ENCODE data around the gene ITGB1. TPM values are rescaled to one million over a fixed set of nuclear protein-coding genes. Genes with fewer than 3 reads are reported as not detected.

Gene ITGB1
- total RNA-seq, 4 donors from 2014 or later = 998 to 2,832 (median 1,462) TPM

GRCh38 chr10:32893916-32894664 lies 63.9 kb downstream of the ITGB1 start:
- WGBS, 2 donors (ENCODE audit: low coverage in 1 of 2) = 87 to 89% methylated on average over 2 of the region's 2 CpGs
- no peak for ATAC-seq

GRCh38 chr10:32893434-32893833 lies 64.6 kb downstream of the ITGB1 start:
- Histone ChIP-seq H3K27me3 (no peaks in the 10 kb centered on the region), H3K36me3 (peaks cover 0 to 35% of the 10 kb centered on the region in 2 donors), H3K4me3 (no peak overlapping the region), H3K9me3 (no peaks in the 10 kb centered on the region), H3K27ac (no peak overlapping the region), H3K4me1 (no peaks in the 10 kb centered on the region)
- peak; percentile 30 for TF ChIP-seq POLR2AphosphoS5 (IDR thresholded peaks at IDR 0.05)
- no peak for TF ChIP-seq POLR2A (IDR thresholded peaks at IDR 0.05)
- WGBS, 2 donors (ENCODE audit: low coverage in 1 of 2) = 0 to 69% methylated on average over 1 to 2 of the region's 3 CpGs
- no peak for ATAC-seq

More at GRCh38 chr10:32893916-32894664, 63.9 kb downstream of the ITGB1 start:
- Histone ChIP-seq H3K27me3 (no peaks in the 10 kb centered on the region), H3K27ac (no peak overlapping the region), H3K4me1 (no peaks in the 10 kb centered on the region), H3K9me3 (no peaks in the 10 kb centered on the region), H3K4me3 (no peak overlapping the region), H3K36me3 (peaks cover 0 to 42% of the 10 kb centered on the region in 2 donors)
- TF ChIP-seq EP300 (IDR thresholded peaks at IDR 0.05) = no peak
- TF ChIP-seq POLR2A (IDR thresholded peaks at IDR 0.05) = no peak
- no peak for TF ChIP-seq POLR2AphosphoS5 (IDR thresholded peaks at IDR 0.05)
- TF ChIP-seq CTCF (IDR thresholded peaks at IDR 0.05) = no peak

GRCh38 chr10:32891261-32891660 lies 66.8 kb downstream of the ITGB1 start:
- ATAC-seq = no peak
- peaks cover 0 to 23% of the 10 kb centered on the region in 2 donors for H3K36me3 ChIP-seq
- TF ChIP-seq POLR2A (IDR thresholded peaks at IDR 0.05) (no peak), CTCF (IDR thresholded peaks at IDR 0.05) (no peak), POLR2AphosphoS5 (IDR thresholded peaks at IDR 0.05) (no peak), EP300 (IDR thresholded peaks at IDR 0.05) (no peak)

GRCh38 chr10:32890444-32890843 lies 67.6 kb downstream of the ITGB1 start:
- no peak for TF ChIP-seq POLR2A (IDR thresholded peaks at IDR 0.05)
- TF ChIP-seq CTCF (IDR thresholded peaks at IDR 0.05) = no peak
- no peak for TF ChIP-seq EP300 (IDR thresholded peaks at IDR 0.05)
- no peak for TF ChIP-seq POLR2AphosphoS5 (IDR thresholded peaks at IDR 0.05)
- no peak overlapping the region for H3K27ac ChIP-seq
- H3K4me3 ChIP-seq = no peak overlapping the region
- no peaks in the 10 kb centered on the region for H3K4me1 ChIP-seq
- peaks cover 0 to 15% of the 10 kb centered on the region in 2 donors for H3K36me3 ChIP-seq
- WGBS, 2 donors (ENCODE audit: low coverage in 1 of 2) = 50% methylated on average over 2 of the region's 3 CpGs; no CpG with 5 or more reads in 1 of the 2 donors
- H3K27me3 ChIP-seq = no peaks in the 10 kb centered on the region
- no peak for ATAC-seq
- no peaks in the 10 kb centered on the region for H3K9me3 ChIP-seq

More at GRCh38 chr10:32891261-32891660, 66.8 kb downstream of the ITGB1 start:
- no peaks in the 10 kb centered on the region for H3K9me3 ChIP-seq
- no peak overlapping the region for H3K4me3 ChIP-seq
- no peaks in the 10 kb centered on the region for H3K4me1 ChIP-seq
- 82 to 100% methylated on average over 2 of the region's 8 CpGs for WGBS, 2 donors (ENCODE audit: low coverage in 1 of 2)
- H3K27me3 ChIP-seq = no peaks in the 10 kb centered on the region
- no peak overlapping the region for H3K27ac ChIP-seq

GRCh38 chr10:32889631-32890212 lies 68.3 kb downstream of the ITGB1 start:
- H3K4me1 ChIP-seq = no peaks in the 10 kb centered on the region
- H3K9me3 ChIP-seq = no peaks in the 10 kb centered on the region
- no peak for TF ChIP-seq POLR2AphosphoS5 (IDR thresholded peaks at IDR 0.05)
- TF ChIP-seq CTCF (IDR thresholded peaks at IDR 0.05) = no peak
- no peak for TF ChIP-seq POLR2A (IDR thresholded peaks at IDR 0.05)
- no peak for TF ChIP-seq EP300 (IDR thresholded peaks at IDR 0.05)
- no peak overlapping the region for H3K27ac ChIP-seq
- 92 to 100% methylated on average over 1 of the region's 1 CpG for WGBS, 2 donors (ENCODE audit: low coverage in 1 of 2)
- no peak overlapping the region for H3K4me3 ChIP-seq
- no peaks in the 10 kb centered on the region for H3K27me3 ChIP-seq
- peaks cover 0 to 8% of the 10 kb centered on the region in 2 donors for H3K36me3 ChIP-seq
- no peak for ATAC-seq

Data from gastroesophageal sphincter (tissue), 4 donors.